HepG2 (cell line): ENCODE measurements around the gene S100A6. TPM values are rescaled to one million over a fixed set of nuclear protein-coding genes. Genes with fewer than 3 reads are reported as not detected.

ENCODE experiments used
- ARHGAP35 ChIP-seq: sonication (generic); formaldehyde crosslinking; IDR thresholded peaks from 2 replicates; pipeline ENCODE4 v1.9.0; 2022; ENCODE audit warnings: mild to moderate bottlenecking, inconsistent platforms, moderate library complexity, missing genetic modification reagents, borderline replicate concordance
- ATF2 ChIP-seq: sonication (generic); formaldehyde crosslinking; IDR thresholded peaks from 2 replicates; pipeline ENCODE4 v1.4.0; 2020; ENCODE audit warnings: missing genetic modification reagents
- CEBPG ChIP-seq: IDR thresholded peaks from 2 replicates; pipeline ENCODE4 v1.6.1; 2016
- FOSL2 ChIP-seq: sonication (generic); formaldehyde crosslinking; IDR thresholded peaks from 2 replicates; pipeline ENCODE4 v1.4.0; 2020; ENCODE audit warnings: missing genetic modification reagents
- KDM2A ChIP-seq: sonication (generic); formaldehyde crosslinking; IDR thresholded peaks from 2 replicates; pipeline ENCODE4 v1.4.0; 2020; ENCODE audit warnings: low read depth, missing genetic modification reagents, borderline replicate concordance
- KLF13 ChIP-seq: sonication (generic); formaldehyde crosslinking; IDR thresholded peaks from 2 replicates; pipeline ENCODE4 v1.4.0; 2020; ENCODE audit warnings: mild to moderate bottlenecking, missing genetic modification reagents
- MAX ChIP-seq: IDR thresholded peaks from 2 replicates; pipeline ENCODE4 v1.6.1; 2012; ENCODE audit warnings: inconsistent platforms
- NCOA2 ChIP-seq: sonication (generic); formaldehyde crosslinking; IDR thresholded peaks from 2 replicates; pipeline ENCODE4 v1.8.0; 2022; ENCODE audit warnings: inconsistent platforms
- NR2F6 ChIP-seq, 2 experiments: IDR thresholded peaks; 2 replicates each; pipeline ENCODE4 v1.6.1; 2016; ENCODE audit warnings: antibody characterized with exemption in 1 of 2, mild to moderate bottlenecking in 1 of 2
- RAD21 ChIP-seq: fragments of 450-650 bp; formaldehyde crosslinking; IDR thresholded peaks from 2 replicates; pipeline ENCODE4 v1.5.0; 2020; ENCODE audit warnings: mild to moderate bottlenecking
- RCOR2 ChIP-seq: IDR thresholded peaks from 2 replicates; pipeline ENCODE4 v1.6.1; 2016; ENCODE audit warnings: missing biosample characterization, missing genetic modification reagents
- SAP130 ChIP-seq: IDR thresholded peaks from 2 replicates; pipeline ENCODE4 v1.6.1; 2016; ENCODE audit warnings: low read depth
- SOX5 ChIP-seq: IDR thresholded peaks from 2 replicates; pipeline ENCODE4 v1.6.1; 2016; ENCODE audit warnings: borderline replicate concordance
- SRF ChIP-seq: IDR thresholded peaks from 2 replicates; pipeline ENCODE4 v1.6.1; 2011; ENCODE audit warnings: mild to moderate bottlenecking, low read depth, low read length, moderate library complexity
- TGIF2 ChIP-seq: IDR thresholded peaks from 2 replicates; pipeline ENCODE4 v1.6.1; 2016; ENCODE audit warnings: control low read depth, missing compliant biosample characterization
- THAP11 ChIP-seq: IDR thresholded peaks from 2 replicates; pipeline ENCODE4 v1.6.1; 2016; ENCODE audit warnings: missing biosample characterization, missing genetic modification reagents
- ZBTB20 ChIP-seq: sonication (generic); formaldehyde crosslinking; IDR thresholded peaks from 2 replicates; pipeline ENCODE4 v1.8.1; 2023; ENCODE audit warnings: missing genetic modification reagents, low read depth, mild to moderate bottlenecking, borderline replicate concordance
- ZFP91 ChIP-seq: sonication (generic); formaldehyde crosslinking; IDR thresholded peaks from 2 replicates; pipeline ENCODE4 v1.9.0; 2022; ENCODE audit warnings: missing genetic modification reagents, mild to moderate bottlenecking, borderline replicate concordance
- ZNF224 ChIP-seq: sonication (generic); formaldehyde crosslinking; IDR thresholded peaks from 2 replicates; pipeline ENCODE4 v1.5.0; 2020; ENCODE audit warnings: mild to moderate bottlenecking, missing genetic modification reagents
- ZNF24 ChIP-seq: fragments of 450-650 bp; IDR thresholded peaks from 2 replicates; pipeline ENCODE4 v1.6.1; 2017; ENCODE audit warnings: antibody characterized with exemption, mild to moderate bottlenecking
- ZNF335 ChIP-seq: sonication (generic); formaldehyde crosslinking; IDR thresholded peaks from 2 replicates; pipeline ENCODE4 v1.4.0; 2020; ENCODE audit warnings: missing genetic modification reagents
- ZNF605 ChIP-seq: sonication (generic); formaldehyde crosslinking; IDR thresholded peaks from 2 replicates; pipeline ENCODE4 v1.8.0; 2022; ENCODE audit warnings: mild to moderate bottlenecking, missing genetic modification reagents
- ZNF790 ChIP-seq: sonication (generic); formaldehyde crosslinking; IDR thresholded peaks from 2 replicates; pipeline ENCODE4 v1.8.0; 2022; ENCODE audit warnings: missing genetic modification reagents, mild to moderate bottlenecking, borderline replicate concordance
- ZSCAN30 ChIP-seq: sonication (generic); formaldehyde crosslinking; IDR thresholded peaks from 2 replicates; pipeline ENCODE4 v1.5.0; 2020; ENCODE audit warnings: mild to moderate bottlenecking, missing genetic modification reagents
- ZXDC ChIP-seq: sonication (generic); formaldehyde crosslinking; IDR thresholded peaks from 2 replicates; pipeline ENCODE4 v1.5.0; 2020; ENCODE audit warnings: mild to moderate bottlenecking, missing genetic modification reagents
- polyA plus RNA-seq, 8 experiments: library from polyadenylated mRNA; depleted of rRNA in 3 of 8; stranded (reverse) in 7 of 8; unstranded in 1 of 8; fragments of >200 nt; fragmentation: Illumina TruSeq in 4 of 8; extraction: Trizol in 4 of 8; gene quantifications; 2 replicates each; pipeline versions ENCODE4 v1.2.1 to v1.2.3, GENCODE V29; 2011 to 2016; ENCODE audit warnings: low read depth in 4 of 8, missing spikeins in 1 of 8, mixed read lengths in 1 of 8; ENCODE audit not compliant: insufficient read depth in 1 of 8
- total RNA-seq, 5 experiments: library from RNA; depleted of rRNA; stranded (reverse); fragments of >200 nt; fragmentation: Illumina TruSeq; extraction: Trizol; gene quantifications; 2 replicates each; pipeline ENCODE4 v1.2.3, GENCODE V29; 2016; ENCODE audit warnings: low read depth in 1 of 5

Gene S100A6
- total and polyA plus RNA-seq, 2 of the 13 experiments (the other 11 are each of a cell fraction or from before 2014, with no cell fraction given): 72.9 to 85.0 TPM

- 0 out of 2 replicates have a peak, but pooled peaks have one; percentile 12 for TF ChIP-seq ZNF224 (CRISPR knock-in tag)
- no peak for TF ChIP-seq SRF
- 0 out of 2 replicates have a peak, but pooled peaks have one; percentile 35 for TF ChIP-seq ZNF335 (CRISPR knock-in tag)
- 0 out of 2 replicates have a peak, but pooled peaks have one; percentile 40 for TF ChIP-seq TGIF2
- no peak for TF ChIP-seq ZNF790
- TF ChIP-seq ZXDC (CRISPR knock-in tag): no peak
- 0 out of 2 replicates have a peak, but pooled peaks have one; percentile 14 for TF ChIP-seq CEBPG
- no peak for TF ChIP-seq NR2F6 (IDR thresholded peaks at IDR 0.05)
- peak; percentile 54; the same call in 1 of the 2 replicates for TF ChIP-seq NR2F6 (CRISPR knock-in tag; IDR thresholded peaks at IDR 0.05)
- no peak for TF ChIP-seq KLF13 (CRISPR knock-in tag)
- peak; percentile 40; the same call in 1 of the 2 replicates for TF ChIP-seq ZBTB20 (CRISPR knock-in tag)
- TF ChIP-seq KDM2A (CRISPR knock-in tag): peak; percentile 74; the same call in 1 of the 2 replicates
- TF ChIP-seq ZNF605: peak; percentile 36; the same call in 1 of the 2 replicates
- peak; percentile 16; the same call in 1 of the 2 replicates for TF ChIP-seq SOX5 (CRISPR knock-in tag)
- peak; percentile 36; the same call in 1 of the 2 replicates for TF ChIP-seq ZFP91 (CRISPR knock-in tag)
- peak; percentile 43; the same call in 1 of the 2 replicates for TF ChIP-seq NCOA2 (CRISPR knock-in tag)
- TF ChIP-seq MAX: peak; percentile 94
- peak; percentile 95 for TF ChIP-seq RAD21
- no peak for TF ChIP-seq ARHGAP35 (CRISPR knock-in tag)
- no peak for TF ChIP-seq ZNF24
- TF ChIP-seq RCOR2 (CRISPR knock-in tag): no peak
- no peak for TF ChIP-seq ZSCAN30 (CRISPR knock-in tag)
- TF ChIP-seq THAP11 (CRISPR knock-in tag): peak; percentile 59
- peak; percentile 62 for TF ChIP-seq FOSL2
- peak; percentile 68 for TF ChIP-seq SAP130 (CRISPR knock-in tag)
- TF ChIP-seq ATF2 (CRISPR knock-in tag): peak; percentile 61; the same call in 1 of the 2 replicates
Measured at GRCh38 chr1:153510984-153511410, 24.8 kb downstream of the S100A6 start (continued).
